ENCODE data around the gene CNTRL. TPM values are rescaled to one million over a fixed set of nuclear protein-coding genes. Genes with fewer than 3 reads are reported as not detected.

The CNTRL gene
- total RNA-seq, 1 experiment from 2014 or later, result 13.4 TPM

DNA sequence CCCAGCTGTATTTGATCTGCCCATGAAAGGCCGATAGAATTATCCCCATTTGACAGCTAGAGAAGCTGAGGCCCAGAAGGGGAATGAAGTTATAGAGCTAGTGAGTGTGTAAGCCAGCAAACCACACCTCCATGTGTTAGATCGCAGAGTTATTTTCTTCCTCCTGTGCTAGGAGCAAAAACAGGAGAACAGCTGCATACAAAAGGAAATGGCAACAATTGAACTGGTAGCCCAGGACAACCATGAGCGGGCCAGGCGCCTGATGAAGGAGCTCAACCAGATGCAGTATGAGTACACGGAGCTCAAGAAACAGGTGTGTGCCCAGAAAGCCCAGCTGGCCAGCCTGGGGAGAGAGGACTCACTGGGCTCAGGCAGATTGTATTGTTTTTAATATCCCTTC, 96.5 kb downstream of the CNTRL start:
- Histone ChIP-seq H3K36me3 (ENCODE audit: control insufficient read depth in 1 of 2, insufficient read depth in 2 of 2, low read length in 2 of 2) (peaks cover 4 to 14% of the 10 kb centered on the region in 2 experiments; a peak in 3 of 4 replicates), H3K9me3 (ENCODE audit: control insufficient read depth in 1 of 2, insufficient read depth in 1 of 2, low read depth in 1 of 2, low read length in 2 of 2) (no peaks in the 10 kb centered on the region), H3K9ac (ENCODE audit: low read length) (no peak overlapping the region), H4K20me1 (ENCODE audit: insufficient read depth) (no peaks in the 10 kb centered on the region), H3K79me2 (ENCODE audit: insufficient read depth, low read length) (no peaks in the 10 kb centered on the region), H3K27me3 (ENCODE audit: insufficient read depth, low read length) (no peaks in the 10 kb centered on the region), H3K9me2 (ENCODE audit: insufficient read depth) (no peaks in the 10 kb centered on the region), H3K27ac (ENCODE audit: low read depth, low read length) (no peak overlapping the region), H2AFZ (ENCODE audit: low read depth, low read length, poor library complexity, severe bottlenecking) (no peak overlapping the region), H3K4me2 (ENCODE audit: low read length) (no peak overlapping the region), H3K4me1 (ENCODE audit: control insufficient read depth in 1 of 2, insufficient read depth in 2 of 2, low read length in 2 of 2) (no peaks in the 10 kb centered on the region), H3K4me3 (replicated peaks in 1 of 2; ENCODE audit: low read depth in 1 of 2, low read length in 2 of 2) (no peak overlapping the region)
- no peak for TF ChIP-seq EZH2phosphoT487 (IDR thresholded peaks at IDR 0.05; ENCODE audit: borderline replicate concordance)
- ChIA-PET POLR2A (no interaction called here), CTCF (interaction anchor here (0.8 to 1.2 kb wide), 2 partner anchors 13 to 16 kb away, joined by 3 read pairs; no protein-coding TSS in a partner anchor), RAD21 (ENCODE audit: low non-redundant PET in 1 of 2, low total read pairs in 2 of 2, uncharacterized antibody in 2 of 2, unreplicated experiment in 2 of 2) (no interaction called here)
- BruUV-seq (replicated peaks), result no TSS peak
- intact Hi-C loops (cut with micrococcal nuclease), result no loop called here
- ATAC-seq (no peak), DNase-seq (ENCODE audit: low read depth, low spot score) (no peak)

DNA sequence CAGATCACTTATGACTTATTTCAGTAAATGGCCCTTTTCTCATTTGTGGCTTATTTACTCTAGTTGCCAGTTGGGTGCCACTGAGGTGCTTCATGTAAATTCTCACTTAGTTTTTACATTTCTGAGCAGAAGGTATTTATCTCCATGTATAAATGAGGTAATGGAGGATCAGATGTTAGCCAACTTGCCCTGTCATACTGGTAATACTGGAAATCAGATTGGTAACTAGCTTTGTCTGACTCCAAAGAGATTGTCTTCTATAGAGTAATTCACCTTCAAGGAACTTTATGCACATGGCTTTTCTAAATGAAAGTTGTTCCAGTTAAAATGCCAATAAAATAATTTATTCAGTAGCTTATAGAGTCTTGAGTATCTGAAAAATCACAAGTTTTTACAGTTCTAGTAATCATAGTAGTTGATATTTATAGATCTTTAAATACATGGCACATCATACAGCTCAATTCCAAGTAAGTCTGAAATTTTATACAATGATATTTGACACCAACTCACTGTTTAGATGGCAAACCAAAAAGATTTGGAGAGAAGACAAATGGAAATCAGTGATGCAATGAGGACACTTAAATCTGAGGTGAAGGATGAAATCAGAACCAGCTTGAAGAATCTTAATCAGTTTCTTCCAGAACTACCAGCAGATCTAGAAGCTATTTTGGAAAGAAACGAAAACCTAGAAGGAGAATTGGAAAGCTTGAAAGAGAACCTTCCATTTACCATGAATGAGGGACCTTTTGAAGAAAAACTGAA, 98.2 kb downstream of the CNTRL start:
- no peak overlapping the region for H3K9ac ChIP-seq (ENCODE audit: low read length)
- ATAC-seq, result no peak
- H3K4me2 ChIP-seq (ENCODE audit: low read length), result no peak overlapping the region
- RAD21 ChIA-PET (ENCODE audit: low non-redundant PET in 1 of 2, low total read pairs in 2 of 2, uncharacterized antibody in 2 of 2, unreplicated experiment in 2 of 2), result no interaction called here
- POLR2A ChIA-PET, result no interaction called here
- no peaks in the 10 kb centered on the region for H3K9me3 ChIP-seq (ENCODE audit: control insufficient read depth in 1 of 2, insufficient read depth in 1 of 2, low read depth in 1 of 2, low read length in 2 of 2)
- no peaks in the 10 kb centered on the region for H3K27me3 ChIP-seq (ENCODE audit: insufficient read depth, low read length)
- CTCF ChIA-PET, result no interaction called here
- no peaks in the 10 kb centered on the region for H3K4me1 ChIP-seq (ENCODE audit: control insufficient read depth in 1 of 2, insufficient read depth in 2 of 2, low read length in 2 of 2)
- H3K79me2 ChIP-seq (ENCODE audit: insufficient read depth, low read length), result 0 out of 2 replicates have a peak, but pooled peaks cover 2% of the 10 kb centered on the region
- H3K4me3 ChIP-seq (replicated peaks in 1 of 2; ENCODE audit: low read depth in 1 of 2, low read length in 2 of 2), result no peak overlapping the region
- H3K27ac ChIP-seq (ENCODE audit: low read depth, low read length), result no peak overlapping the region
- no peaks in the 10 kb centered on the region for H4K20me1 ChIP-seq (ENCODE audit: insufficient read depth)
- no peaks in the 10 kb centered on the region for H3K9me2 ChIP-seq (ENCODE audit: insufficient read depth)
- no peak for DNase-seq (ENCODE audit: low read depth, low spot score)
- no TSS peak for BruUV-seq (replicated peaks)
- H3K36me3 ChIP-seq (ENCODE audit: control insufficient read depth in 1 of 2, insufficient read depth in 2 of 2, low read length in 2 of 2), result peaks cover 4 to 14% of the 10 kb centered on the region in 2 experiments; a peak in 2 of 4 replicates
- intact Hi-C loops (cut with micrococcal nuclease), result no loop called here
- H2AFZ ChIP-seq (ENCODE audit: low read depth, low read length, poor library complexity, severe bottlenecking), result no peak overlapping the region
- TF ChIP-seq ZNF274 (IDR thresholded peaks at IDR 0.05; ENCODE audit: low read depth, low read length) (no peak), YY1 (IDR thresholded peaks at IDR 0.05; ENCODE audit: extremely low read depth, insufficient replicate concordance, low read depth, low read length) (no peak), ZFX (IDR thresholded peaks at IDR 0.05) (no peak), EZH2phosphoT487 (IDR thresholded peaks at IDR 0.05; ENCODE audit: borderline replicate concordance) (no peak), CBX3 (IDR thresholded peaks at IDR 0.05; ENCODE audit: low read depth) (no peak), SP1 (IDR thresholded peaks at IDR 0.05; ENCODE audit: low read depth) (no peak), FOSL1 (IDR thresholded peaks at IDR 0.05; ENCODE audit: low read depth) (no peak), RAD21 (IDR thresholded peaks at IDR 0.05; ENCODE audit: low read depth) (no peak), TCF7L2 (IDR thresholded peaks at IDR 0.05; ENCODE audit: borderline replicate concordance, extremely low read depth, insufficient read depth, insufficient read length) (no peak)
- TF ChIP-seq, protein P1, sequence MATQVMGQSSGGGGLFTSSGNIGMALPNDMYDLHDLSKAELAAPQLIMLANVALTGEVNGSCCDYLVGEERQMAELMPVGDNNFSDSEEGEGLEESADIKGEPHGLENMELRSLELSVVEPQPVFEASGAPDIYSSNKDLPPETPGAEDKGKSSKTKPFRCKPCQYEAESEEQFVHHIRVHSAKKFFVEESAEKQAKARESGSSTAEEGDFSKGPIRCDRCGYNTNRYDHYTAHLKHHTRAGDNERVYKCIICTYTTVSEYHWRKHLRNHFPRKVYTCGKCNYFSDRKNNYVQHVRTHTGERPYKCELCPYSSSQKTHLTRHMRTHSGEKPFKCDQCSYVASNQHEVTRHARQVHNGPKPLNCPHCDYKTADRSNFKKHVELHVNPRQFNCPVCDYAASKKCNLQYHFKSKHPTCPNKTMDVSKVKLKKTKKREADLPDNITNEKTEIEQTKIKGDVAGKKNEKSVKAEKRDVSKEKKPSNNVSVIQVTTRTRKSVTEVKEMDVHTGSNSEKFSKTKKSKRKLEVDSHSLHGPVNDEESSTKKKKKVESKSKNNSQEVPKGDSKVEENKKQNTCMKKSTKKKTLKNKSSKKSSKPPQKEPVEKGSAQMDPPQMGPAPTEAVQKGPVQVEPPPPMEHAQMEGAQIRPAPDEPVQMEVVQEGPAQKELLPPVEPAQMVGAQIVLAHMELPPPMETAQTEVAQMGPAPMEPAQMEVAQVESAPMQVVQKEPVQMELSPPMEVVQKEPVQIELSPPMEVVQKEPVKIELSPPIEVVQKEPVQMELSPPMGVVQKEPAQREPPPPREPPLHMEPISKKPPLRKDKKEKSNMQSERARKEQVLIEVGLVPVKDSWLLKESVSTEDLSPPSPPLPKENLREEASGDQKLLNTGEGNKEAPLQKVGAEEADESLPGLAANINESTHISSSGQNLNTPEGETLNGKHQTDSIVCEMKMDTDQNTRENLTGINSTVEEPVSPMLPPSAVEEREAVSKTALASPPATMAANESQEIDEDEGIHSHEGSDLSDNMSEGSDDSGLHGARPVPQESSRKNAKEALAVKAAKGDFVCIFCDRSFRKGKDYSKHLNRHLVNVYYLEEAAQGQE (IDR thresholded peaks at IDR 0.05; ENCODE audit: low read depth), result no peak
- TF ChIP-seq, protein P2, sequence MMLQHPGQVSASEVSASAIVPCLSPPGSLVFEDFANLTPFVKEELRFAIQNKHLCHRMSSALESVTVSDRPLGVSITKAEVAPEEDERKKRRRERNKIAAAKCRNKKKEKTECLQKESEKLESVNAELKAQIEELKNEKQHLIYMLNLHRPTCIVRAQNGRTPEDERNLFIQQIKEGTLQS (IDR thresholded peaks at IDR 0.05), result no peak
- TF ChIP-seq, protein P3, sequence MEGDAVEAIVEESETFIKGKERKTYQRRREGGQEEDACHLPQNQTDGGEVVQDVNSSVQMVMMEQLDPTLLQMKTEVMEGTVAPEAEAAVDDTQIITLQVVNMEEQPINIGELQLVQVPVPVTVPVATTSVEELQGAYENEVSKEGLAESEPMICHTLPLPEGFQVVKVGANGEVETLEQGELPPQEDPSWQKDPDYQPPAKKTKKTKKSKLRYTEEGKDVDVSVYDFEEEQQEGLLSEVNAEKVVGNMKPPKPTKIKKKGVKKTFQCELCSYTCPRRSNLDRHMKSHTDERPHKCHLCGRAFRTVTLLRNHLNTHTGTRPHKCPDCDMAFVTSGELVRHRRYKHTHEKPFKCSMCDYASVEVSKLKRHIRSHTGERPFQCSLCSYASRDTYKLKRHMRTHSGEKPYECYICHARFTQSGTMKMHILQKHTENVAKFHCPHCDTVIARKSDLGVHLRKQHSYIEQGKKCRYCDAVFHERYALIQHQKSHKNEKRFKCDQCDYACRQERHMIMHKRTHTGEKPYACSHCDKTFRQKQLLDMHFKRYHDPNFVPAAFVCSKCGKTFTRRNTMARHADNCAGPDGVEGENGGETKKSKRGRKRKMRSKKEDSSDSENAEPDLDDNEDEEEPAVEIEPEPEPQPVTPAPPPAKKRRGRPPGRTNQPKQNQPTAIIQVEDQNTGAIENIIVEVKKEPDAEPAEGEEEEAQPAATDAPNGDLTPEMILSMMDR (IDR thresholded peaks at IDR 0.05 in 2 of 3, conservative IDR thresholded peaks at IDR 0.05 in 1 of 3; ENCODE audit: borderline replicate concordance in 1 of 3, insufficient read depth in 1 of 3, low read depth in 2 of 3, low read length in 2 of 3), result no peak
